ENCODE results near the gene MEP1A. TPM values are rescaled to one million over a fixed set of nuclear protein-coding genes. Genes with fewer than 3 reads are reported as not detected.

MEP1A gene
- total and polyA plus RNA-seq, 2 of the 13 experiments (the other 11 are each of a cell fraction or from before 2014, with no cell fraction given), result 0.24 to 0.83 TPM

GRCh38 chr6:46790355-46790874, 2.8 kb upstream of the MEP1A start (continued):
- no peak for TF ChIP-seq ZBTB2 (CRISPR knock-in tag; IDR thresholded peaks at IDR 0.05; ENCODE audit: low read depth)
- TF ChIP-seq NCOA5 (CRISPR knock-in tag; IDR thresholded peaks at IDR 0.05), result no peak
- TF ChIP-seq ATF1 (CRISPR knock-in tag; IDR thresholded peaks at IDR 0.05), result no peak
- no peak for TF ChIP-seq ISL2 (CRISPR knock-in tag; IDR thresholded peaks at IDR 0.05)
- TF ChIP-seq ZBTB7B (CRISPR knock-in tag; IDR thresholded peaks at IDR 0.05), result no peak
- no peak for TF ChIP-seq TFAP4 (IDR thresholded peaks at IDR 0.05; ENCODE audit: borderline replicate concordance, low read depth)
- no peak for TF ChIP-seq NFKB2 (CRISPR knock-in tag; IDR thresholded peaks at IDR 0.05; ENCODE audit: borderline replicate concordance)
- no peak for TF ChIP-seq BATF2 (CRISPR knock-in tag; IDR thresholded peaks at IDR 0.05)
- TF ChIP-seq, protein P1, sequence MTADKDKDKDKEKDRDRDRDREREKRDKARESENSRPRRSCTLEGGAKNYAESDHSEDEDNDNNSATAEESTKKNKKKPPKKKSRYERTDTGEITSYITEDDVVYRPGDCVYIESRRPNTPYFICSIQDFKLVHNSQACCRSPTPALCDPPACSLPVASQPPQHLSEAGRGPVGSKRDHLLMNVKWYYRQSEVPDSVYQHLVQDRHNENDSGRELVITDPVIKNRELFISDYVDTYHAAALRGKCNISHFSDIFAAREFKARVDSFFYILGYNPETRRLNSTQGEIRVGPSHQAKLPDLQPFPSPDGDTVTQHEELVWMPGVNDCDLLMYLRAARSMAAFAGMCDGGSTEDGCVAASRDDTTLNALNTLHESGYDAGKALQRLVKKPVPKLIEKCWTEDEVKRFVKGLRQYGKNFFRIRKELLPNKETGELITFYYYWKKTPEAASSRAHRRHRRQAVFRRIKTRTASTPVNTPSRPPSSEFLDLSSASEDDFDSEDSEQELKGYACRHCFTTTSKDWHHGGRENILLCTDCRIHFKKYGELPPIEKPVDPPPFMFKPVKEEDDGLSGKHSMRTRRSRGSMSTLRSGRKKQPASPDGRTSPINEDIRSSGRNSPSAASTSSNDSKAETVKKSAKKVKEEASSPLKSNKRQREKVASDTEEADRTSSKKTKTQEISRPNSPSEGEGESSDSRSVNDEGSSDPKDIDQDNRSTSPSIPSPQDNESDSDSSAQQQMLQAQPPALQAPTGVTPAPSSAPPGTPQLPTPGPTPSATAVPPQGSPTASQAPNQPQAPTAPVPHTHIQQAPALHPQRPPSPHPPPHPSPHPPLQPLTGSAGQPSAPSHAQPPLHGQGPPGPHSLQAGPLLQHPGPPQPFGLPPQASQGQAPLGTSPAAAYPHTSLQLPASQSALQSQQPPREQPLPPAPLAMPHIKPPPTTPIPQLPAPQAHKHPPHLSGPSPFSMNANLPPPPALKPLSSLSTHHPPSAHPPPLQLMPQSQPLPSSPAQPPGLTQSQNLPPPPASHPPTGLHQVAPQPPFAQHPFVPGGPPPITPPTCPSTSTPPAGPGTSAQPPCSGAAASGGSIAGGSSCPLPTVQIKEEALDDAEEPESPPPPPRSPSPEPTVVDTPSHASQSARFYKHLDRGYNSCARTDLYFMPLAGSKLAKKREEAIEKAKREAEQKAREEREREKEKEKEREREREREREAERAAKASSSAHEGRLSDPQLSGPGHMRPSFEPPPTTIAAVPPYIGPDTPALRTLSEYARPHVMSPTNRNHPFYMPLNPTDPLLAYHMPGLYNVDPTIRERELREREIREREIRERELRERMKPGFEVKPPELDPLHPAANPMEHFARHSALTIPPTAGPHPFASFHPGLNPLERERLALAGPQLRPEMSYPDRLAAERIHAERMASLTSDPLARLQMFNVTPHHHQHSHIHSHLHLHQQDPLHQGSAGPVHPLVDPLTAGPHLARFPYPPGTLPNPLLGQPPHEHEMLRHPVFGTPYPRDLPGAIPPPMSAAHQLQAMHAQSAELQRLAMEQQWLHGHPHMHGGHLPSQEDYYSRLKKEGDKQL (CRISPR knock-in tag; IDR thresholded peaks at IDR 0.05; ENCODE audit: low read depth), result no peak
- no peak for TF ChIP-seq TRIM24 (CRISPR knock-in tag; IDR thresholded peaks at IDR 0.05)
- no peak for TF ChIP-seq SKI (IDR thresholded peaks at IDR 0.05; ENCODE audit: partially characterized antibody)
- TF ChIP-seq TBX2 (CRISPR knock-in tag; IDR thresholded peaks at IDR 0.05; ENCODE audit: borderline replicate concordance), result peak; percentile 14; the same call in 1 of the 2 replicates
- TF ChIP-seq, protein P2, sequence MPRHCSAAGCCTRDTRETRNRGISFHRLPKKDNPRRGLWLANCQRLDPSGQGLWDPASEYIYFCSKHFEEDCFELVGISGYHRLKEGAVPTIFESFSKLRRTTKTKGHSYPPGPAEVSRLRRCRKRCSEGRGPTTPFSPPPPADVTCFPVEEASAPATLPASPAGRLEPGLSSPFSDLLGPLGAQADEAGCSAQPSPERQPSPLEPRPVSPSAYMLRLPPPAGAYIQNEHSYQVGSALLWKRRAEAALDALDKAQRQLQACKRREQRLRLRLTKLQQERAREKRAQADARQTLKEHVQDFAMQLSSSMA (CRISPR knock-in tag; IDR thresholded peaks at IDR 0.05), result no peak
- no peak for TF ChIP-seq ZBTB10 (CRISPR knock-in tag; IDR thresholded peaks at IDR 0.05; ENCODE audit: borderline replicate concordance)
- TF ChIP-seq EED (CRISPR knock-in tag; IDR thresholded peaks at IDR 0.05), result no peak
- no peak for TF ChIP-seq ZNF180 (CRISPR knock-in tag; IDR thresholded peaks at IDR 0.05; ENCODE audit: borderline replicate concordance, low read depth)
- TF ChIP-seq HDAC2 (CRISPR knock-in tag; IDR thresholded peaks at IDR 0.05), result no peak

Data from HepG2 (cell line).